GDM1 (cell line): ENCODE measurements around the gene TMEM238L.

Source experiments
- DNase-seq: peaks from one replicate; lab custom pipeline; 2025; lab: John Stamatoyannopoulos, UW

Gene TMEM238L

GRCh38 chr17:10773391-10773790, 30.5 kb downstream of the TMEM238L start:
- no peak for DNase-seq

DNA sequence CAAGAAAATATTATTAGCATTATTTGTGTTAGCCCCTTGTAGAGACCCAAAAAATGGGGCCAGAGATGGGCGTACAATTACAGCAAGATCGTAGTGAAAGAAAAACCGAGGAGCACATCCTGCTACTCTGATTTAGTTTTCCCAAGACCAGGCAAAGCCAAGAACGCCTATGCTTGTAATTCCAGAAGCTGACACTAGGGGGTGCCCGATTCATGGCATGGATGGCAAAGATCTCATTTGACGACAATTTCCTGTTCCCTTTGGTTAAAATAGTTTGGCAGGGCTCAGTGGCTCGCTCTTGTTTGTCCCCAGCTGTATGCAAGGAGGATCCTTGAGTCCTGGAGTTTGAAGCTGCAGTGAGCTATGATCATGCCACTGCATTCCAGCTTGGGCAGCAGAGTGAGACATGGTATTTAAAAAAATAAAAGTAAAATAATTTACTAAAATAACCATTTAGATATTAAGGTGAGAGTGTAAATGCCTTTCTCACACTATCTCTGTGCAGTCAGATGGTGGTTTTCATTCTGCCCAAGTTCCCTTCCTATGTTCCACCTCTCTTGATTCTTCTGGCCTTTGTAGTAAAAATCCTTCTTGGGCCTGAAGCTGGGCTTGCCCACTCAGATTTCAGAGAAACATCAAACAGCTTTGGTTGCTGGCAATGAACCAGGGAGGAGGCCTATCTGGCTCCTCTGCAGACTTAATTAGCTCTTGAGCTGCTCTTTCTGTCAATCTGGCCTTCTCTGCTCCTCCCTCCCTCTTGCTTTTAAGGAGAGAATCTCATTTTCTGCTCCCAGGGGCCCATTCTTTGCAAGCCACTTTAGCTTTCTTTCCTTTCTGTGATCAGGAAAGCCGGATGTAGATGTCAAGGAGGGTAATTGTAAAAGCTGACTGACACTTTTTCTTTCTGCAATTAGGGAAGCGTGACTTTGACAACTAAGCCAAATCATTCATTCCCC, 31.2 kb downstream of the TMEM238L start:
- no peak for DNase-seq

DNA sequence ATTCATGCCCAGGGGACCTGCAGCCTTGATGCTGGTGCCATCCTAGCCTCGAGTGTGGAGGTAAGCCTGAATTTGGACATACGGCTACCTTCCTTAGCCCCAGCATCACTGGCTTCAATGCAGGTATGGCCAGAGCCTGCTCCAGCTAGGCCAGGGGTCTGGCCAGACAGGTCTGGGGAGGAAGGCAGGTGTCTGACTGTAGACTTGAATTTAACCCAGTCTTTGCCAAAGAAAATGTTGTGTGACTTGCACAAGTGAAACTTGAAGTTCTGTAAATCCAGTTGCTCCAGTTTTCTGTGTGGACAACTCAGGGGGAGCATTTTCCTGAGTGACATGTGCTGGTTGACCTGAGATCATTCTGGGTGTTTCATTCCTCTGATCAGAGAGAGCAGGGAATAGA, 32.8 kb downstream of the TMEM238L start:
- DNase-seq: no peak

DNA sequence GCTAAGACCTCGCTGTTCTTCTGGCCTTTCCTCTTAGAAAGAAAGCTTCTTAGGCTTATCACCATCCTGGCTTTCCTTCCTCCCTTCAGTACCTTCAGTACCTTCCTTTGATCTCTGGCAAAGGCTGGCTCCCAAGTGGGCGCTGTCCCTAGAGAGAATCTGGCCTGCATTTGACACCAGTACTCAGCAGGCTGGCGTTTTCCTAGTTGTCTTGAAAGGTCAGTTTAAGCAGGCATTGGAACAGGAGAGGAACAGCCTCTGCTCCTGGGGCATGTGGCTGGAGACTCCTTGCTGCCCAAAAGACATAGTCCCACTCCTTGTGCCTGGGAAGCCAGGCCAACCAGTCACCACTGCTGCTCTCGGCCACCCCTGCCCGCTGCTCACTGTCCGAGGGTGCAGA, 34.1 kb downstream of the TMEM238L start:
- DNase-seq: no peak

GRCh38 chr17:10768750-10769251, 35.1 kb downstream of the TMEM238L start:
- no peak for DNase-seq

- DNase-seq: no peak
Measured at GRCh38 chr17:10767232-10767631, 36.7 kb downstream of the TMEM238L start.

DNA sequence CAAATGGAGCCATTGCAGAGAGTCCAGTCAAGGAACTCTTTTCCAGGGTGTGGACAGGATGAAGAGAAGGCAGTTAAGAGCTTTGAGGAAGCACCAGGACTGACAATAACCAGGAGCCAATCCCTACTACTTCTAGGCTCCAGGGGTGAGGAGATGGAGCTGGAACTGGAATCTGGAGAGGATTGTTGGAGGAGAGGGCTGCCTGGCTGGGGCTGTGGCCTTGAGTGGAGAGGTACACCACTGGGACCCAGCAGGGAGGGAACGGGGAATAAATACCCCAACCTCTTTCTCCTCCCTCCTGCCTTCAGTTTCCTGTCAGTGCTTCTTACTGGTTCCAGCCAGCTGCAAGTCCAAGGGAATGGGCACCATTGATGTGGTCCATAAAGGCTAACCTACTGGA, 41.9 kb downstream of the TMEM238L start:
- no peak for DNase-seq

DNA sequence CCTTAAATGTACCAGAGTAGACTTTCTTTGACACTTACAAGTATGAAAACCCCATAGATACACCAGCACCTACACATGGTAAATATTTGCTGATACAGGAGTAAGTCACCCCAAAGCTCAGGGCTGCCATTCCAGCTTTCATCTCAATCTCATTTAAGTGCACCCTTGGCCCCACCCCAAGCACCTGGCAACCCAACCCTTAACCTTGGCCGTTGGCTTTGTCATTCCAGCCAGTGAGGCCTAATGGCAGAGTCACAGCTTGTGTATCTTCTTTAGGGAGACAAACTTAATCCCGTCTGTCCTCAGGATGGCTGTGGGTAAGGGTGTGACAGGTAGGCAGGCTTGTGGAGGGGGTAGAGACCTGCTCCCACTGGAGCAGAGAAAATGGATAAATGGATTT, 42.6 kb downstream of the TMEM238L start:
- DNase-seq: no peak

DNA sequence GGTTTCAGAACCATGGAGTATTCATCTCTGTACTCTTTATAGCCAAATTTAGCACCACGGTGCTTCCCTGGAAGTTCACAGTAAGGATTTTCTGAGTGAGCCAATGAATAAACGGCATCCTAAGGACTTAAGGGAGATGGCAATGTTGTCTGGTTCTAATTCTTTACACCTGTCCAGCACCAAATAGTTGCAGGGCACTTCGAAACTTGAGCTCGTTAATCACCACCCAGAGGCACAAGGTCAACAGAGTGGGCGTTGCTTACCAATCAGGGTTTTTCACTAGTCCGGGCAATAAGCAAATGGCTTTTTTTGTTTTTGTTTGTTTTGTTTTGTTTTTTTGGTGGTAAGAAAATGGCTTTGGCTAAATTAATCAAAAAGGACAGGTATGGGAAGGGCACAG, 45.8 kb downstream of the TMEM238L start:
- DNase-seq: no peak

GRCh38 chr17:10757647-10758046, 46.3 kb downstream of the TMEM238L start:
- no peak for DNase-seq

DNA sequence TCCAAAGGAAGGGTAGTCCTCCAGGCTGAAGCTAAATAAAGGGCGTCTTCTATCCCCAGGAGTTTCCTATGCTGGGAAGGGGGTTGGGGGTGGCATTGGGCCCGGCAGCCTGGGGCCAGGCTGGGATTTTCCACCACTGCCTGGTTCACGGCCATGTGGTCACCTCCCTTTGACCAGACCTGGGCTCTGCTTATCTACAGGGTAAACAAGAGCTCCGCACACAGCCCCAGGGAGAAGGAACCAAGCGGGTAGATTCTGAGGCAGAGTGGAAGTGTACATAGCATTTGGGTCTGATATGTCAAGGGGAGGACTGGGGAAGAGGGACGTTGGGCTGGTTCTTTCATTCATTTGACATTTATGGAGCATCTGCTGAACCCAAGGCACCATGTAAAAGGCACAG, 46.8 kb downstream of the TMEM238L start:
- no peak for DNase-seq

DNA sequence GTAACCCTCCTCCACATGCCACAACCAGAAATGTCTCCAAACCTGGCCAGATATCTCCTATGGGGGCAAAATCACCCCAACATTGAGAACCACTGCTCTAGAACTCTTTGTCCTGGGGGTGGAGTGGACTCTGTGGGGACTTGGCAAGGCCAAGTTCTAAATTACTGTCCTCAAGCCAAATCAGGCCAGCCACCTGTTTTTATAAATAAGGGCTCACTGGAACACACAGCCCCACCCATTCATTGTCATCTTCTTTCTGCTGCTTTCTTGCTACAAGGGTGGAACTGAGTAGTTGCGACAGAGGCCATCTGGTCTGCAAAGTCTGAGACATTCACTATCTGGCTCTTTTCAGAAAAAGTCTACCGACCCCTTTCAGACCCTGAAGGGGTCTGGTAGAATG, 47.3 kb downstream of the TMEM238L start:
- no peak for DNase-seq

DNA sequence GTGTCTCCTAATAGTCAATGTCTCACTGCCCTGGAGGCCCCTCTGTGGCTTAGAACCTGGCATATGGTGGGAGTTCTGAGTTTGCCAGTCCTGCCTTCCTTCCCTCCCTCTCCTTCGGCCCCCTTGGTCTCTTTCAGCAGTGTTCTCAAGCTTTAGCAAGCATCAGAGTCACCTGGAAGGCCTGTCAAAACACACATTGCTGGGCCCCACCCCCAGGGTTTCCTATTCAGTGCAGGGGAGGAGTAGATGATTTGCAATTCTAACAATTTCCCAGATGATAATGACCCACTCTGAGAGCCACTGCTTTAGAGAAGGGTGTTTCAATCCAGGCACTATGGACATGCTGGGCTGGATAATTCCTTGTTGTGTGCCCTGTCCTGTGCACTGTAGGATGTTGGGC, 47.7 kb downstream of the TMEM238L start:
- DNase-seq: no peak

- DNase-seq: no peak
Measured at GRCh38 chr17:10755592-10756127, 48.2 kb downstream of the TMEM238L start.

GRCh38 chr17:10754861-10755591, 48.9 kb downstream of the TMEM238L start:
- no peak for DNase-seq

- DNase-seq: no peak
Measured at GRCh38 chr17:10754109-10754508, 49.8 kb downstream of the TMEM238L start.

DNA sequence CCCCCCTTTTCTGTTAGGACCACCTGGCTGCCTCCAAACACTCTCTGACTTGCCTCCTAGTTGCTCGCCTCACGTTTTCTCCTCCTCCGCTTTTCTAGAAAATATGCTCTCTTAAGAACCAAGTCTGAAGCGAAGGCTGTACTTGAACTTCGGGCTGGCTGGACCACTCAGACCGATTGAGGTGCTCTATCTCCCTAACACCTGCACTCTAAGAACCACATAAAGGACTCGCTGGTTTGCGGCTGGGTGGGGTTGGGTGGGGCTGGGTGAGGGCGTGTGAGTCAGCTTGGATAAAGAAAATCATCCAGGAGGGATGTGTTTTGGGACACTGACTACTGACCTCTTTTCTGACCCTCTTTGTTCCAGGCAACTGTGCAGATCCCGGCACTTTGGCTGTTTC, 51.2 kb downstream of the TMEM238L start:
- DNase-seq: no peak

GRCh38 chr17:10751563-10751962, 52.3 kb downstream of the TMEM238L start:
- no peak for DNase-seq

DNA sequence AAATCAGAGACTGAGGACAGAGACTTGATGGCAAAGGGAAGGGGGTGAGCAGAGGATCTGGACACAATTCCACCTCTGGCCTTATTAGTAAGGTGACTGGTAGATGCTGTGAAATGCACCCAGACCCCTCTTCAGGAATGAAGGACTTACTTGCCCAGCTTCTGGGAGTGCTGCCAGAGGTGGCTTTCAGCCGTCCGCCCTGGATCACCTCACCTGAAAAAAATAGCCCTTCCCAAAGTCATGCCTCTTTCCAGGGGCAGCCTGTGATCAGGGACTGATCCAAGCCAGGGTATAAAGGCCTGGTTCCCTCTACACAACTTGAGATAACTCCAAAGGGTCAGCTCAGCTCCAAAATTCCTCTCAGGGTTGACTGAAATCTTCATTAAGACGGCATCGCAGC, 53.7 kb downstream of the TMEM238L start:
- DNase-seq: no peak

DNA sequence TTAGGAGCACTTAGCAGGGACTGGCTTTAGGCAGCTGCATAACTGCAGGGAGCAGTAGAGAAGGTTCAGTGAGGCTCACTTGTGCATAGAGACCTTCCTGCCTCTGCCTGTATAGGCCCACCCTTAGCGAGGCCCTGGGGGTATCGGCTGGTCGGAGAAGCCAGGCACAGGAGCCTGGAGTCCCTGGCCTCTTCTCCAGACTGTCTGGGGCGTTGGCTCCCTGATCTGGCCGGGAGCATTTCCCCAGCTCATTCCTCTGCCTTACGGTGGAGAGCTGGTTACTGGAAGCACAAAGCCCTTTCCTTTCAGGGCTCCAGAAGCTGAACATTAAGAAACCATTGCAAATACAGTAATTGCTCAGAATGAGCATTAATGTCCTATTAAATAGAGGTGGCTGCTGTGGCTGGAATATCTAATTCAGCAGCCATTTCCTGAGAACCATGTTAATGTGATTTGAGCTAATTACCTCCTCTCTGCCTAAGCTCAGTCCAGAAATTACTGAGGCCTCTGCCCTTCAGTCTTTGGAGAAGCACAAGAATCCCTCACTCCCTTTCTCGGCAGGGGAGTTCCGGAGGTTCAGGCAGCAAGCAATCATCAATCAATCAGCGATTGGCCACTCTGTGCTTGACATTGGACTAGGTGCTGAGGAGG, 55.2 kb downstream of the TMEM238L start:
- DNase-seq: no peak

DNA sequence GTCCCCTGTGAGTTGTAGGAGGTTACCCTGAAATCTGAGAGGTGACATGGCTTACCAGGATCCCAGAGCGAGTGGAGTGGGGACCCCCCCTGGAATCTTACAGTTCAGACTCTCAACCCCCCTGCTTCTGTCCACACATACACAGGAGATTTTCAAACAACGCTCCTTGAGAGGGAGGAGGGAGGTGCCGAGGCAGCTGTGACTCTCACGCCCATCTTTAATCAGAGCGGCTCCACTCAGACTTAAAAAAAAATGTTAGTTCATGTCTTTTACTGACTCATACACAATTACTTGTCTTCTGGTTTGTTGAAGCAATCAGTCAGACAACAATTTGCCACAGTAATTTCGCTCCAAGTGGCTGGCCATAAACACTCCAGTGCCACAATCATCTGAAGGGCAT, 58.7 kb downstream of the TMEM238L start:
- no peak for DNase-seq
